HL-60/S4 treated with phorbol 12-myristate 13-acetate at 8.2 ng/mL for 4 days and 3 days (cell line): ENCODE data around the gene KLF2.

Source experiments
- in situ Hi-C: fragments of 300-500 bp; cut with MboI; formaldehyde crosslinking; loops from 2 replicates; pipeline ENCODE4 v1.15.0; 2022; ENCODE audit warnings: low sequenced_read_pairs

KLF2 gene

DNA sequence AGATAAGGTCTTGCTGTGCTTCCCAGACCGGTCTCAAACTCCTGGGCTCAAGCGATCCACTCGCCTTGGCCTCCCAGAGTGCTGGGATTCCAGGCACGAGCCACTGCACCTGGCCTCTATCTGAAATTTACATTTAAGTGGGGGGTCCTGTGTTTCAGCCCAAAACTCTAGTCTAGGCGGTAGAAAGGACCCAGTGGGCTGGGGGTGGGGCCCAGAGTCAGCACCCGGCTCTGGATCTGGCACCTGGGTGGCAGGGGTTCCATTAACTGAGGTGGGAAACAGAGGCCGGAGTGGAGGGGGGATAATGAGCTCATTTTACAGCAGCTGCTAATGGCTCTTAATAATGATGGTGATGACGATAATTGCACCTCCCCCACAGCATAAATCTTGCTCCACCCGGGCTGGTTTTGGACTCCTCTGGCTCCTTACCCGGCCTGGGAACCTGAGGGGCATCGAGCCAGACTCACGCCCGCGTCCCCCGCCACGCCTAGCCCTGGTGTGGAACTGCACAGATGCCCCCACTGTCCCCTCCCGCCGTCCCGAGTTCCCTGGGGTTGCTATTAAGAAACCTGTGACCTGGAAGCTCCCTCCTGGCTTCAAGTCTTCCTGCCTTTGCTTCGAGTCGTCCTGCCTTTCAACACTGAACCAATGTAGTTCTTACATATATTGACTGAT is 17.8 kb upstream of the KLF2 start:
- in situ Hi-C loops, result no loop called here

GRCh38 chr19:16308081-16308480 is 16.5 kb upstream of the KLF2 start:
- in situ Hi-C loops, result no loop called here

- in situ Hi-C loops, result no loop called here
These were observed 15.0 kb upstream of the KLF2 start for GRCh38 chr19:16309643-16310042.

DNA sequence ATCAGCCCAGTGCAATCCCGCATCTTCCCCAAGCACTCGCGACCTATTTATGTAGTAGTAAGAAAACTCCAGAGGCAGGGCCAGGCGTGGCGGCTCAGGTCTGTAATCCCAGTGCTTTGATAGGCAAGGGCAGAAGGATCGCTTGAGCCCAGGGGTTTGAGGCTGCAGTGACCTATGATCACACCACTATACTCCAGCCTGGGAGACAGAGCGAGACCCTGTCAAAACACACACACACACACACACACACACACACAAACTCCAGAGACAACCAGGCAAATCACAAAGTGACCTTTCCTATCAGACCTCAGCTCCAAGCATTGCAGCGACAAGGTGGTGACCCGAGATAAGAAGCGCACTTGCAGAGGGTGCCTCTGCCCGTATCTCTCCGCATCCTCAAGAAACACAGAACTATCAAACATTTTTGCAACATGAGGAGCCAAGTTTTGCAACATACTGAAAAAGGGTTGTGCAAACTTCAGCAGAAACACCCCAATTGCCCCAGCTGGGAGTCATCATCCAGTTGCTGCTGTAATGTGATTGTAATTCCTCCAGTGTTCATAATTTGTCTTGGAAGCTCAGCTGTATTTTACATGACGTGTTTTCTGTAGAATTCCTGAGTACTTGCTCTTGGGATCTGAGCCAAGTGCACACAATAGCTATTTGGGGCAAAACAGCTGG is 8.7 kb upstream of the KLF2 start:
- in situ Hi-C loops, result no loop called here

GRCh38 chr19:16316506-16316882 is 8.1 kb upstream of the KLF2 start:
- in situ Hi-C loops, result no loop called here

DNA sequence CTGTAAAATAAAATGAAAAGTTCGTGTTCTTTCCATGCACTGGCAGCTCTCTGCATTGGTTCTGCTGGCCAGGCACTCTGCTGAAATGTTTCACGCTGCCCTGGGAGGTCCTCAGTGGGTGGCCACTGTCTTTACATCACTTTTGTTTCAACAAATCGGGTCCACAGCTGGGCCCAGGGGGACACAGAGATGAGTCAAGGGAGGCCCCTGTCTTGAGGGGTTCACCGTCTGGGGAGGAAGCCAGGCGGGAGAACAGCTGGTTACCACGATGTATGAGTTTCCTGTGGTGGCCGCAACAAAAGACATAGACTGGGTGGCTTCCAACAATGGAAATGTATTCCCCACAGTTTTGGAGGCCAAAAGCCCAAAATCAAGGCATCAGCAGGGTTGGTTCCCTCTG is 5.1 kb upstream of the KLF2 start:
- in situ Hi-C loops, result no loop called here

- in situ Hi-C loops, result no loop called here
These were observed 3.6 kb upstream of the KLF2 start for GRCh38 chr19:16320987-16321386.

GRCh38 chr19:16325161-16325527 is 518 bp downstream of the KLF2 start:
- in situ Hi-C loops, result no loop called here

- in situ Hi-C loops, result no loop called here
These were observed 1.2 kb downstream of the KLF2 start for GRCh38 chr19:16325641-16326400.

- in situ Hi-C loops, result no loop called here
These were observed 2.0 kb downstream of the KLF2 start for GRCh38 chr19:16326401-16327168.

DNA sequence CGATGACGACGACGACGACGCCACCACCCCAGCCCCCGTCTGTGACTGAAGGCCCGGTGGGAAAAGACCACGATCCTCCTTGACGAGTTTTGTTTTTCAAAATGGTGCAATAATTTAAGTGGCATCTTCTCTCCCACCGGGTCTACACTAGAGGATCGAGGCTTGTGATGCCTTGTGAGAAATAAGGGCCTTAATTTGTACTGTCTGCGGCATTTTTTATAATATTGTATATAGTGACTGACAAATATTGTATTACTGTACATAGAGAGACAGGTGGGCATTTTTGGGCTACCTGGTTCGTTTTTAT is 2.5 kb downstream of the KLF2 start:
- in situ Hi-C loops, result no loop called here

- in situ Hi-C loops, result no loop called here
These were observed 2.9 kb downstream of the KLF2 start for GRCh38 chr19:16327501-16327900.

GRCh38 chr19:16327911-16328823 is 3.5 kb downstream of the KLF2 start:
- in situ Hi-C loops, result no loop called here

- in situ Hi-C loops, result no loop called here
These were observed 4.3 kb downstream of the KLF2 start for GRCh38 chr19:16328824-16329482.

GRCh38 chr19:16330368-16330801 is 5.8 kb downstream of the KLF2 start:
- in situ Hi-C loops, result no loop called here

- in situ Hi-C loops, result no loop called here
These were observed 6.4 kb downstream of the KLF2 start for GRCh38 chr19:16330806-16331690.

GRCh38 chr19:16333001-16333586 is 8.5 kb downstream of the KLF2 start:
- in situ Hi-C loops, result no loop called here

DNA sequence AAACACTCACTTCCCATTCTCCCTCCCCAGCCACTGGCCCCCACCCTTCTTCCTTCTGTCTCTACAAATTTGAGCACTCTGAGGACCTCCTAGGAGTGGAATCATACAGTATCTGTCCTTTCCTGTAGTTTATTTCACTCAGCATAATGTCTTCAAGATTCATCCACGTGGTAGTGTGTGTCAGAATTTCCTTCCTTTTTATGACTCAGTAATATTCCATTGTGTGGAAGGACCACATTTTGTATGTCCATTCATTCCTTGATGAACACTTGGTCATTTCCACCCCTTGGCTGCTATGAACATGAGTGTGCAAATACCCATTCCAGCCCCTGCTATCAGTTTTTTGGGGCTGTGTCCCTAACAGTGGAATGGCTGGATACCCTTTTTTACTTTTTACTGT is 9.8 kb downstream of the KLF2 start:
- in situ Hi-C loops, result no loop called here

DNA sequence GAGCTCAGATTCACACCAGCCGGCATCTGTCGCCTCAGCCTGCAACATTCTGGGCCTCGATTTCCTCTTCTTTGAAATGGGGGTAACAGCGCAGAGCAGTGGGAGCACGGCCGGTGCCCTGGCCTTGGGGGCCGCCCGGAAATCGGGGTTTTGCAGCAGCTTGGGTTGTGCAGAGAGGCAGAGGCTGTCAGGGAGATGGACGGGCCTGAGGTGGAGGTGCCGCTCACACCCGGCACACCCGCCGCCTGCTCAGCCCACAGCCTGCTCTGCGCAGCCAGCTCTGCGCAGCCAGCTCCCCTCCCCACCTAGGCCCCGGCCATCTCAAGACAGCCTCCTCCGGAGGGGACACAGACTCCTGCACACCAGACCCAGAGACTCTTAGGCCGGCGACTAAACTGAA is 10.6 kb downstream of the KLF2 start:
- in situ Hi-C loops, result no loop called here
